Measurements from ENCODE around the gene BDKRB2. TPM values are rescaled to one million over a fixed set of nuclear protein-coding genes. Genes with fewer than 3 reads are reported as not detected.

Gene BDKRB2
- total RNA-seq, 2 experiments from 2014 or later = not detected

DNA sequence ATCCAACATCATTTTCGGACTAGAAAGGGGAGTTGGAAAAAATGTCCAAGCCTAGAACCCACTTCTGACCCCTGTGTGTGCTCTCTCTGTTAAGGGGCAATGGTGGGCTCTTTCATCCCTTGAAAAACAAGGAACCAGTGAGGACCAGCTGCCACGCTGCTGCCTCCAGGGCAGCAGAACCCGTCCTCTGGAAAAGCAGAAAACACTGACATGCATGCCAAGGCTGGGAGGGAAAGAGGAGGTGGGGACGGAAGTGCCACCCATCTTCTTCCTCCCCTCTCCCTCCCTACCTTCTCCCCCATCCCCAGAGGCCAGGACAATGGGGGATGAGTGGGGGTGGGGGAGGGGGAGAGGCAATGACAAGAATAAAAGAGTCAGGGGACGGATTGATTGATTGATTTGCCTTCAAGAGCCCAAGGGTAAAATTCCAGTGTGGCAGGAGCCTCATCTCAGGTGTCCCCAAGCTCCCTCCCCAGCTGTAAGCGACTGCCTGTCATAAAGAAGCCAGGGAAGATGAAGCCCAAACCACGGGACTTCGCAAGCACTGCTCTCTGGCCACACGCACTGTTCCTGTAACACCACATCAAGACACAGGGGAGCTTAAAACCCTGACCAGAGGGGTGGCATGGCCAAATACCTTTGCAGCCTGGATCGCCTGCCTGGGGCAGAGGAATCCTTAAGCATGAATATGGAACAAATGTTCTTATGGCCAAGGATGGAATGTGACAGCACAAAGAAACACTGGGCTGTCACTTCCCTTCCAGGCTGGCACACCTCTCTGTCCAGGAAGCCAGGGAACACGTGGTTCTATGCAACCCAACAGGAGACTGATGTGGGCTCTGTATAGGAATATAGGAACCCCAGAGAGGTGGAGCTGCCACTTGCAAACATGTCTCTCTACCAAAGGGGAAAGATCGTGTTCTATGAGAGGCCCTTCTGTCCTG lies 38.9 kb upstream of the BDKRB2 start:
- DNase-seq (no peak), ATAC-seq (no peak)
- no peak overlapping the region for H3K4me3 Mint-ChIP-seq
- H3K4me1 Mint-ChIP-seq (ENCODE audit: low read depth) = no peaks in the 10 kb centered on the region
- ChIA-PET POLR2A (no interaction called here), CTCF (no interaction called here)
- no peak overlapping the region for H3K27ac Mint-ChIP-seq
- H3K36me3 Mint-ChIP-seq (ENCODE audit: low read depth) = no peaks in the 10 kb centered on the region
- H3K9me3 Mint-ChIP-seq (ENCODE audit: insufficient read depth) = no peaks in the 10 kb centered on the region
- peaks cover 3% of the 10 kb centered on the region for H3K27me3 Mint-ChIP-seq (ENCODE audit: low read depth)

DNA sequence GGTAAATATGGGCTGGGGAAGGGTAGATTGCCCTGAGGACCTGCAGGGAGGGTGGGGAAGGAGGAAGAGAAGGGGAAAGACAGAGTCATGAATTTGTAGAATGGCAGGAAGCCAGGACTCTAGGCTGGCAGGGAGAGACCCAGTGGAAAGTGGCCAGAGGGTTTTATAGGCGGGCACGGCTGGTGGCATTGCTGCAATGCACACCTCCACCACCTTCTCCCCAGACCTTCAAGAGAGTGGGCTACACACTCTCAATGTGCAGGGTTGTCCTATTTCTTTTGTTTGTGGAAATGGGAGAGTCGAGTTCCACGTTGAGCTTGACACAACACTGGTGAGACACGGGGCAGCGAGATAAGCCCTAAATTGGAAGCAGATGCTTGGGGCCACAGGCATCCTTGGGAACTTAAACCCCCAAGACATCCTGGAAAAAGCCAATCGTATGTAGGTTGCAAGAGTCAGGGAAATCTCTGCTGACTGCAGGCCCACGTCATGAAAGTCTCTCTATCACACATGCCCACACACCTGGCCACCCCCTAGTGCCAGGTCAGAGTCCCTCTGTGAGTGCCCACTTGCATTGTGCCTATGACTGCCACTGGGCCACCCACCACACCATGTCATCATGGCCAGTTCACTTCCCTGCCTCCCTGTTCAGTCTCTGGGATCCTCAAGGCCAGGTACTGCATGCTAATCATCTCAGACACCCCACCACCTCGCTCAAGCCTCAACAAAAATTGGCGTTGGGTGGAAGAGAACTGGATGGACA lies 38.0 kb upstream of the BDKRB2 start:
- no peak for DNase-seq
- Mint-ChIP-seq H3K4me1 (ENCODE audit: low read depth) (no peaks in the 10 kb centered on the region), H3K9me3 (ENCODE audit: insufficient read depth) (no peaks in the 10 kb centered on the region), H3K36me3 (ENCODE audit: low read depth) (no peaks in the 10 kb centered on the region), H3K27ac (no peak overlapping the region), H3K4me3 (no peak overlapping the region), H3K27me3 (ENCODE audit: low read depth) (peaks cover 3% of the 10 kb centered on the region)
- no peak for ATAC-seq
- POLR2A ChIA-PET = no interaction called here
- CTCF ChIA-PET = no interaction called here

- no peak for ATAC-seq
- Mint-ChIP-seq H3K27me3 (ENCODE audit: low read depth) (peaks cover 3% of the 10 kb centered on the region), H3K27ac (no peak overlapping the region), H3K9me3 (ENCODE audit: insufficient read depth) (no peaks in the 10 kb centered on the region), H3K4me1 (ENCODE audit: low read depth) (no peaks in the 10 kb centered on the region), H3K36me3 (ENCODE audit: low read depth) (no peaks in the 10 kb centered on the region), H3K4me3 (no peak overlapping the region)
- ChIA-PET POLR2A (no interaction called here), CTCF (no interaction called here)
- no peak for DNase-seq
Observed at GRCh38 chr14:96167224-96168148, 37.2 kb upstream of the BDKRB2 start.

GRCh38 chr14:96168581-96168980 lies 36.1 kb upstream of the BDKRB2 start:
- H3K27me3 Mint-ChIP-seq (ENCODE audit: low read depth) = peaks cover 3% of the 10 kb centered on the region

GRCh38 chr14:96170961-96171592 lies 33.6 kb upstream of the BDKRB2 start:
- no peak for DNase-seq
- no peaks in the 10 kb centered on the region for H3K9me3 Mint-ChIP-seq (ENCODE audit: insufficient read depth)
- ATAC-seq = no peak
- H3K4me3 Mint-ChIP-seq = no peak overlapping the region
- no peaks in the 10 kb centered on the region for H3K36me3 Mint-ChIP-seq (ENCODE audit: low read depth)
- CTCF ChIA-PET = no interaction called here
- H3K4me1 Mint-ChIP-seq (ENCODE audit: low read depth) = no peaks in the 10 kb centered on the region
- POLR2A ChIA-PET = no interaction called here
- no peaks in the 10 kb centered on the region for H3K27me3 Mint-ChIP-seq (ENCODE audit: low read depth)
- H3K27ac Mint-ChIP-seq = no peak overlapping the region

More at GRCh38 chr14:96168581-96168980, 36.1 kb upstream of the BDKRB2 start:
- ATAC-seq = no peak
- CTCF ChIA-PET = no interaction called here
- H3K9me3 Mint-ChIP-seq (ENCODE audit: insufficient read depth) = no peaks in the 10 kb centered on the region
- no peak for DNase-seq
- no peaks in the 10 kb centered on the region for H3K36me3 Mint-ChIP-seq (ENCODE audit: low read depth)
- no peak overlapping the region for H3K4me3 Mint-ChIP-seq
- POLR2A ChIA-PET = no interaction called here
- no peak overlapping the region for H3K27ac Mint-ChIP-seq
- no peaks in the 10 kb centered on the region for H3K4me1 Mint-ChIP-seq (ENCODE audit: low read depth)

- ATAC-seq = no peak
- Mint-ChIP-seq H3K4me1 (ENCODE audit: low read depth) (no peaks in the 10 kb centered on the region), H3K36me3 (ENCODE audit: low read depth) (no peaks in the 10 kb centered on the region), H3K9me3 (ENCODE audit: insufficient read depth) (no peaks in the 10 kb centered on the region), H3K4me3 (no peak overlapping the region), H3K27ac (no peak overlapping the region), H3K27me3 (ENCODE audit: low read depth) (peaks cover 2% of the 10 kb centered on the region)
- no peak for DNase-seq
- ChIA-PET CTCF (no interaction called here), POLR2A (no interaction called here)
Observed at GRCh38 chr14:96173636-96174475, 30.8 kb upstream of the BDKRB2 start.

GRCh38 chr14:96176275-96176674 lies 28.4 kb upstream of the BDKRB2 start:
- H3K27ac Mint-ChIP-seq = no peak overlapping the region

GRCh38 chr14:96176811-96177211 lies 27.8 kb upstream of the BDKRB2 start:
- Mint-ChIP-seq H3K36me3 (ENCODE audit: low read depth) (no peaks in the 10 kb centered on the region), H3K4me3 (no peak overlapping the region), H3K9me3 (ENCODE audit: insufficient read depth) (no peaks in the 10 kb centered on the region), H3K4me1 (ENCODE audit: low read depth) (no peaks in the 10 kb centered on the region), H3K27me3 (ENCODE audit: low read depth) (peaks cover 4% of the 10 kb centered on the region), H3K27ac (no peak overlapping the region)
- no peak for DNase-seq
- ChIA-PET CTCF (no interaction called here), POLR2A (no interaction called here)
- ATAC-seq = no peak

More at GRCh38 chr14:96176275-96176674, 28.4 kb upstream of the BDKRB2 start:
- DNase-seq (no peak), ATAC-seq (no peak)
- Mint-ChIP-seq H3K4me1 (ENCODE audit: low read depth) (no peaks in the 10 kb centered on the region), H3K4me3 (no peak overlapping the region), H3K36me3 (ENCODE audit: low read depth) (no peaks in the 10 kb centered on the region), H3K9me3 (ENCODE audit: insufficient read depth) (no peaks in the 10 kb centered on the region), H3K27me3 (ENCODE audit: low read depth) (peaks cover 4% of the 10 kb centered on the region)
- POLR2A ChIA-PET = no interaction called here
- CTCF ChIA-PET = no interaction called here

- ATAC-seq = no peak
- H3K4me3 Mint-ChIP-seq = no peak overlapping the region
- DNase-seq = no peak
- H3K9me3 Mint-ChIP-seq (ENCODE audit: insufficient read depth) = no peaks in the 10 kb centered on the region
- no peaks in the 10 kb centered on the region for H3K4me1 Mint-ChIP-seq (ENCODE audit: low read depth)
- H3K36me3 Mint-ChIP-seq (ENCODE audit: low read depth) = no peaks in the 10 kb centered on the region
- ChIA-PET CTCF (no interaction called here), POLR2A (interaction anchor here (1.3 kb wide), 1 partner anchor 26 kb away, joined by 4 read pairs; no protein-coding TSS in a partner anchor)
- H3K27ac Mint-ChIP-seq = no peak overlapping the region
- H3K27me3 Mint-ChIP-seq (ENCODE audit: low read depth) = peaks cover 4% of the 10 kb centered on the region
Observed at GRCh38 chr14:96177766-96178375, 26.8 kb upstream of the BDKRB2 start.

DNA sequence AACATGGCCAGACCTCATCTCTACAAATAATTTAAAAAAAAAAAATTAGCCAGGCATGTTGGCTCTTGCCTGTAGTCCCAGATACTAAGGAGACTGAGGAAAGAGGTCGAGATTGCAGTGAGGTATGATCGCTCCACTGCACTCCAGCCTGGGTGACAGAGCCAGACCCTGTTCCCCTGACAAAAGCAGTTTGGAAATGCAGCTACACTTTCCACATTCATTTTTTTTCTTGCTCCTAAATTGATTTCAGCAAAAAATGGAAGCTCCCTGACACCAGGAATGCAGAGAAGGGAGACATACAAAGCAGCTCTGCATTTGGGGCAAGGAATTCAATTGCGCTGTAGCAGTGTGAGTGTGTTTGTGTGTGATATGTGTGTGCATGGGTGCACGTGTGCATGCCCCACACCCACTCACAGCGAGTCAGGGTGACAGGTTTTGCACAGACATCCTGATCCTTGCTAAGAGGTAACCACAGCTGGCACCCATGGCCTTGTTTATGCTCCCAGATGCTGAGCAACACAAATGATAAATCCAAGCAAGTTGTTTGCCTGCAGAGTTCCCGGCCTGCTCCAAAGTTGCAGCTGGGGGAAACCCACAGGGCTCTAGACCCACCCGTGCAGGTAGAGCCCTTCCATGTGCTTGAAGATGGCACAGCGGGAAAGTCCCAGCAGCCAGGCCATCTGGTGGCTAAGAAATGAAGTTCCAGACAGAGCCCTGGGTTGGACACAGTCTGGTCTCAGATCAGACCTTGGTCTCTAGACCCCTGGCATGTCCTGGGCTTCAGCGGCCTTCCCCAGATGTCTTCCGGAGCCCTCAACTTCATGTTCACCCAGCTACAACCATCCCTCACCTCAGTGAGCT lies 25.9 kb upstream of the BDKRB2 start:
- H3K36me3 Mint-ChIP-seq (ENCODE audit: low read depth) = no peaks in the 10 kb centered on the region
- DNase-seq (no peak), ATAC-seq (no peak)
- ChIA-PET CTCF (no interaction called here), POLR2A (interaction anchor here (1.3 kb wide), 1 partner anchor 25 kb away, joined by 4 read pairs; no protein-coding TSS in a partner anchor)
- no peak overlapping the region for H3K27ac Mint-ChIP-seq
- H3K9me3 Mint-ChIP-seq (ENCODE audit: insufficient read depth) = no peaks in the 10 kb centered on the region
- no peak overlapping the region for H3K4me3 Mint-ChIP-seq
- H3K27me3 Mint-ChIP-seq (ENCODE audit: low read depth) = peaks cover 4% of the 10 kb centered on the region
- no peaks in the 10 kb centered on the region for H3K4me1 Mint-ChIP-seq (ENCODE audit: low read depth)

Measured in activated CD8-positive, alpha-beta T cell treated with anti-CD3 and anti-CD28 coated beads, Interleukin-2, amount 10 ng/mL, durations not matched to agents 7 days and 5 days (primary cell).